Lower leg skin (tissue), 4 donors: ENCODE measurements around the gene GRM7. TPM values are rescaled to one million over a fixed set of nuclear protein-coding genes. Genes with fewer than 3 reads are reported as not detected.

ENCODE experiments used
- DNase-seq, 2 donors: peaks; one replicate each; pipeline ENCODE4 v3.0.0-alpha.2; 2019; ENCODE audit warnings: low spot score in 2 of 2
- H3K4me3 ChIP-seq: fragments of 200-600 bp; sonication (generic); 2 replicates; pipeline ENCODE4 v1.5.1; 2017; ENCODE audit warnings: mild to moderate bottlenecking, low read depth; ENCODE audit not compliant: poor library complexity, severe bottlenecking
- POLR2A ChIP-seq, 2 donors: fragments of 450-650 bp; IDR thresholded peaks; one replicate each; pipeline ENCODE4 v1.6.1; 2016 to 2017; ENCODE audit warnings: antibody characterized with exemption in 2 of 2, mild to moderate bottlenecking in 1 of 2, moderate library complexity in 1 of 2
- WGBS, 2 donors: methylation state at CpG; one replicate each; pipeline ENCODE4 v1.1.5; 2018; 5-methylcytosine and 5-hydroxymethylcytosine counted together
- intact Hi-C: fragments of 100-400 bp; cut with DNase I; formaldehyde crosslinking; loops from one replicate; pipeline ENCODE4 v1.15.0; 2023; ENCODE audit warnings: low total_unique reads
- total RNA-seq, 4 donors: library from RNA; depleted of rRNA; stranded (reverse); fragments of >200 nt; gene quantifications; one replicate each; pipeline ENCODE4 v1.1.0, GENCODE V29; 2016
- TF ChIP-seq, protein P1 (sequence below), 3 donors: fragments of 450-650 bp; IDR thresholded peaks; one replicate each; pipeline ENCODE4 v1.5.1; 2016; ENCODE audit warnings: antibody characterized with exemption in 3 of 3, mild to moderate bottlenecking in 3 of 3, moderate library complexity in 2 of 3

GRM7 gene
- total RNA-seq, 4 donors from 2014 or later = 0.32 TPM; not detected in 3

DNA sequence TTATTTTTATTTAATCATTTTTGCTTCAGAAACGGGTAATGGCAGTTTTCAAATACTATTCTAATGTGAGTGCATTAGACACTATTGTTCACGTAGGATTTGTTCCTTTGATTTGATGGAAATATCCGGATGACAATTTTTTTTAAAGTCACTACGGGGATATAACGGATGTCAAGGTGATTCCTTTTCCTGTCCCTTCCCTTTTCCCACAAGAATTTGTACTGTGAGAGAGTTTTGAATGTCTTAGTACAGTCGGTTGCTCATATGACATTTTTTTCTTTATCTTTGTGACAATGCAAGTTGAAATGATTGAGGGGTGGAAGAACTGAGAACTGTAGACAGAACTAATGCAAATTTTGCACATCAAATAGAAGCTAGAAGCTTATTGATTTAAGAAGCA is 209.5 kb downstream of the GRM7 start:
- TF ChIP-seq, protein P1, sequence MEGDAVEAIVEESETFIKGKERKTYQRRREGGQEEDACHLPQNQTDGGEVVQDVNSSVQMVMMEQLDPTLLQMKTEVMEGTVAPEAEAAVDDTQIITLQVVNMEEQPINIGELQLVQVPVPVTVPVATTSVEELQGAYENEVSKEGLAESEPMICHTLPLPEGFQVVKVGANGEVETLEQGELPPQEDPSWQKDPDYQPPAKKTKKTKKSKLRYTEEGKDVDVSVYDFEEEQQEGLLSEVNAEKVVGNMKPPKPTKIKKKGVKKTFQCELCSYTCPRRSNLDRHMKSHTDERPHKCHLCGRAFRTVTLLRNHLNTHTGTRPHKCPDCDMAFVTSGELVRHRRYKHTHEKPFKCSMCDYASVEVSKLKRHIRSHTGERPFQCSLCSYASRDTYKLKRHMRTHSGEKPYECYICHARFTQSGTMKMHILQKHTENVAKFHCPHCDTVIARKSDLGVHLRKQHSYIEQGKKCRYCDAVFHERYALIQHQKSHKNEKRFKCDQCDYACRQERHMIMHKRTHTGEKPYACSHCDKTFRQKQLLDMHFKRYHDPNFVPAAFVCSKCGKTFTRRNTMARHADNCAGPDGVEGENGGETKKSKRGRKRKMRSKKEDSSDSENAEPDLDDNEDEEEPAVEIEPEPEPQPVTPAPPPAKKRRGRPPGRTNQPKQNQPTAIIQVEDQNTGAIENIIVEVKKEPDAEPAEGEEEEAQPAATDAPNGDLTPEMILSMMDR (IDR thresholded peaks at IDR 0.05) = no peak
- TF ChIP-seq POLR2A (IDR thresholded peaks at IDR 0.05) = no peak
- no peak for DNase-seq
- intact Hi-C loops = no loop called here
- H3K4me3 ChIP-seq = no peak overlapping the region
- WGBS, 2 donors = 74 to 80% methylated on average over 6 of the region's 6 CpGs

DNA sequence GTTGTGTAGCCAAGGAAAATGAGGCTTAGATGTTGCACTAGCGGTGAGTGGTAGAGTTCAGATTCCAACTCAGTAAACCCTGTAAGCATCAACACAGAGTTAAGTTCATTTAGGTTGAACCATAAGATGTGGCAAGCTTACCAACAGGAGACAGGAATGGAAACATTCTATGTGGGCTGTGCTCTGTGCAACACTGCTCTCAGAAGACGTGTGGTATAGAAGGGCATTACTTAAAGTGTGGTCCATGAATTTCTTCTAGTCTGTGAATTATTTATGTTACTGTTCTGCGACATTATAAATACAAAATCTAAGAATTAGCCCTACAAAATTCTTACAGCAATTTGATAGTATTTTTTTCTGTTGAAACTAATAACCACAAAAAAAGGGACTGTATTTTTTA is 213.3 kb downstream of the GRM7 start:
- DNase-seq = no peak
- intact Hi-C loops = no loop called here
- H3K4me3 ChIP-seq = no peak overlapping the region
- WGBS, 2 donors = 71 to 76% methylated on average over 3 of the region's 3 CpGs
- TF ChIP-seq, protein P1 (IDR thresholded peaks at IDR 0.05) = no peak
- no peak for TF ChIP-seq POLR2A (IDR thresholded peaks at IDR 0.05)

DNA sequence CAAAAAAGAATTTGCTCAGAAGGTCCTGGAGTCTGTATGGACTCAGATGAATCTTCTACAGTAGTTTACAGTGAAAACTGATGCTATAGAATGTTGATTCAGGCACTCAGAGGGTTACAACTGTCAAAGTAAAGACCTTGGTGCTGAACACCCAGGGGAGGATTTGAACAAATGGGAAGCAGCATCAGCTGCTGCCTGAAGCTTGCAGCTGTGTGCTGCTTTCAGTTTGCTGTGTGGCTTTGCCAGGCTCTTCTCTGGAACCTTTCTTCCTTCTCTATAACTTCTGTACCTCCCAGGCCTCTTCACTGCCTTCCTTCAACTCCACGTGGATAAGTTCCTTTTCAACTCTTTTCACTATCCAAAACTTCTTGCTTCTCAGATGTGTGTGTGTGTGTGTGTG is 214.2 kb downstream of the GRM7 start:
- WGBS, 2 donors = 29 to 52% methylated on average over 1 of the region's 1 CpG
- intact Hi-C loops = no loop called here
- DNase-seq = no peak
- TF ChIP-seq, protein P1 (IDR thresholded peaks at IDR 0.05) = no peak
- H3K4me3 ChIP-seq = no peak overlapping the region

DNA sequence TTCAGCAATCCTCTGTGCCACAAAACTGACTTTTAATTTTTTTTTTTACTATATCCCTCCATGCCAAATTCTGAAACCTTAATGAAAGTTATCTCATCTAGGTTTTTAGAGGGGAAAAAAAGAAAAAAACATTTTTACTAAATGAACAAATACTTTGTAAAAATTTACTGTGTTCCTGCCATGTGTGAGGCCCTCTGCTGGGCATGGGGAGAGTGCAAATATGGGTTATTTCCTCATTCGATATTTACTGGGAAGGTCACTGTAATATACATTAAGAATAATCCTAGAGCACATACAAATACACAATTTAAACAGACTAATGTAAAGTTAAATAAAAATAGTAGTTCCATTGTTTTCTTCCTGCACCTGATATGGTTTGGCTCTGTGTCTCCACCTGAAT is 215.0 kb downstream of the GRM7 start:
- TF ChIP-seq, protein P1 (IDR thresholded peaks at IDR 0.05) = no peak
- no peak for TF ChIP-seq POLR2A (IDR thresholded peaks at IDR 0.05)
- intact Hi-C loops = no loop called here
- no peak for DNase-seq
- H3K4me3 ChIP-seq = no peak overlapping the region
- 60 to 64% methylated on average over 1 of the region's 1 CpG for WGBS, 2 donors

DNA sequence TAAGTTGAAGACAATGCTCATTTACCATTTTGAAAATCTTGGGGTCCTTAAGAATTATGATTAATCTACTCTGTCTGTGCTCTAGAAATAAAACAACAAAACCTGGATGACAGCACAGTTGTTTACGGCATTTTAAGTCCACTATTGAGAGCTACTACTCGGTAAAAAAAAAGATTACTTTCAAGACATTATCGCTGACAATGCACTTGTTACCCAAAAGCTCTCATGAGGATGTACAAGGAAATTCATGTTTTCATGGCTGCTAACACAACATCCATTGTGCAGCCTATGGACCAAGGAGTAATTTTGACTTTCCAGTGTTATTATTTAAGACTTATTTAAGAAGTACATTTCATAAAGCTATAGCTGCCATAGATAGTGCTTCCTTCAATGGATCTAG is 221.3 kb downstream of the GRM7 start:
- no peak for DNase-seq
- 96 to 97% methylated on average over 3 of the region's 3 CpGs for WGBS, 2 donors
- no peak for TF ChIP-seq POLR2A (IDR thresholded peaks at IDR 0.05)
- TF ChIP-seq, protein P1 (IDR thresholded peaks at IDR 0.05) = no peak
- H3K4me3 ChIP-seq = no peak overlapping the region
- intact Hi-C loops = no loop called here

DNA sequence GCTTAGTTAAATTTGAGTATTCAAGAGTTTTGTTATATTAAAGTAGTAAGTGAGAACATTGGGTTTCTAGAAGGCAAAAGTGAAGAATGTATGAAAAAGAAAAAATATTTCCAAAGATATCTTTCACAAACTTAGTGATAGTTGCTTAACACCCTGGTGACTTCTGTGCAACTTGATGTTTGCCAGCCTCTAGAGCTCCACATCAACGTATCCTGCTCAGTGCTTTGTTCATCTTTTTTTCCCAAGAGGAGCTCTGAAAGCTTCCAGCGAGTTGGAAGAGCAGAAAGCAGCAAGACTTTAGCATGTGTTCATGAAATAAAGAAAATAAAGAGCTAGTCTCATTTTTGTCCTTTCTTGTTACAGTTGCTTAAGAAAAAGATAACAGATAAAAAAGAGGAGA is 225.5 kb downstream of the GRM7 start:
- TF ChIP-seq, protein P1 (IDR thresholded peaks at IDR 0.05) = no peak
- no peak for TF ChIP-seq POLR2A (IDR thresholded peaks at IDR 0.05)
- WGBS, 2 donors = 54 to 62% methylated on average over 2 of the region's 2 CpGs
- intact Hi-C loops = no loop called here
- DNase-seq = no peak
- H3K4me3 ChIP-seq = no peak overlapping the region
